Aorta (tissue), 5 donors: Measurements from ENCODE around the gene TRIM42. TPM values are rescaled to one million over a fixed set of nuclear protein-coding genes. Genes with fewer than 3 reads are reported as not detected.

Source experiments
- ATAC-seq: fragments of 200-7000 bp; cut with Tn5 transposase; one replicate; pipeline ENCODE4 v1.9.1; 2022; ENCODE audit warnings: moderate library complexity; ENCODE audit not compliant: low FRiP score
- DNase-seq, 2 donors: peaks; one replicate each; pipeline ENCODE4 v3.0.0-alpha.2; 2020
- H3K27ac ChIP-seq, 2 donors: one replicate each; pipeline ENCODE4 v1.5.1; 2013; ENCODE audit warnings: low read length in 2 of 2, mild to moderate bottlenecking in 2 of 2, moderate library complexity in 2 of 2, control low read depth in 1 of 2, inconsistent platforms in 1 of 2, low read depth in 1 of 2
- H3K27me3 ChIP-seq, 2 donors: one replicate each; pipeline ENCODE4 v1.6.1; 2013; ENCODE audit warnings: control low read depth in 1 of 2, low read length in 1 of 2, mild to moderate bottlenecking in 1 of 2, moderate library complexity in 1 of 2; ENCODE audit not compliant: insufficient read depth in 2 of 2, control insufficient read depth in 1 of 2
- H3K36me3 ChIP-seq, 2 donors: one replicate each; pipeline ENCODE4 v1.6.1; 2013; ENCODE audit warnings: control low read depth in 1 of 2, low read length in 1 of 2, mild to moderate bottlenecking in 1 of 2; ENCODE audit not compliant: insufficient read depth in 2 of 2, control insufficient read depth in 1 of 2
- H3K4me1 ChIP-seq, 2 donors: one replicate each; pipeline ENCODE4 v1.6.1; 2013; ENCODE audit warnings: low read length in 2 of 2, control low read depth in 1 of 2, mild to moderate bottlenecking in 1 of 2, moderate library complexity in 1 of 2; ENCODE audit not compliant: insufficient read depth in 2 of 2, control insufficient read depth in 1 of 2
- H3K4me3 ChIP-seq, 2 donors: one replicate each; pipeline ENCODE4 v1.5.1; 2013; ENCODE audit warnings: low read length in 2 of 2, control low read depth in 1 of 2, mild to moderate bottlenecking in 1 of 2
- H3K9me3 ChIP-seq: one replicate; pipeline ENCODE4 v1.6.1; 2013; ENCODE audit warnings: mild to moderate bottlenecking, low read length; ENCODE audit not compliant: control insufficient read depth
- WGBS, 2 donors: extraction: QIAGEN DNeasy Blood & Tissue Kit; methylation state at CpG; one replicate each; pipeline ENCODE4 v1.1.7; 2013; 5-methylcytosine and 5-hydroxymethylcytosine counted together
- intact Hi-C, 2 donors: fragments of 100-400 bp; cut with DNase I; formaldehyde crosslinking; loops; one replicate each; pipeline versions ENCODE4 v1.14.2 to v1.15.0; 2022
- polyA plus RNA-seq, 2 donors: library from polyadenylated mRNA; stranded (reverse); fragments of 200-250 nt; gene quantifications; one replicate each; pipeline ENCODE4 v1.2.3, GENCODE V29; 2013
- total RNA-seq, 2 donors: library from RNA; stranded (reverse); fragmentation: NEBNext Ultra II Directional; extraction: Animal tissue kit (Norgen Biotek cat#: 25700); gene quantifications; one replicate each; pipeline ENCODE4 v1.2.1, GENCODE V29; 2021
- donor health status: healthy with polysubstance abuse.
- donor health status: Bipolar disorder and iron deficiency.
- donor health status: DM: no; HTN: no; CAD: no.
- donor health status: DM: no; HTN: no; CAD: no.
- donor health status: DM: yes; HTN: yes; CAD: no.

TRIM42 gene
- total and polyA plus RNA-seq, 4 donors, result not detected

DNA sequence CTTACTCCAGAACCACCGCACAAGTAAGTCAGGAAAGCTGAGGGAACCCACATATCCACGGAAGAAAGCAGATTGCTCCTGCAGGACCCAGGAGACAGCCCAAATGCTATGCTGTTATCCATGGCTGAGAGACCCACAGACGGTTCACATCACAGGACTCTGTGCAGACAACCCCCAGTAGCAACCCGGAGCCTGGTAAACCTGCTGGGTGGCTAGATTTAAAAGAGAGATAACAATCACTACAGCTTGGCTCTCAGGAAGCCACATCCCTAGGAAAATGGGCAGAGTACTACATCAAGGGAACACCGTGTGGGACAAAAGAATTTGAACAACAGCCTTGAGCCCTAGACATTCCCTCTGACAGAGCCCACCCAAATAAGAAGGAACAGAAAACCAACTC is 13.8 kb upstream of the TRIM42 start:
- DNase-seq (no peak), ATAC-seq (no peak)
- Histone ChIP-seq H3K4me3 (no peak overlapping the region), H3K9me3 (no peaks in the 10 kb centered on the region), H3K36me3 (no peaks in the 10 kb centered on the region), H3K27ac (no peak overlapping the region), H3K27me3 (no peaks in the 10 kb centered on the region), H3K4me1 (no peaks in the 10 kb centered on the region)
- 64 to 71% methylated on average over 5 of the region's 5 CpGs for WGBS, 2 donors
- intact Hi-C loops, result no loop called here

DNA sequence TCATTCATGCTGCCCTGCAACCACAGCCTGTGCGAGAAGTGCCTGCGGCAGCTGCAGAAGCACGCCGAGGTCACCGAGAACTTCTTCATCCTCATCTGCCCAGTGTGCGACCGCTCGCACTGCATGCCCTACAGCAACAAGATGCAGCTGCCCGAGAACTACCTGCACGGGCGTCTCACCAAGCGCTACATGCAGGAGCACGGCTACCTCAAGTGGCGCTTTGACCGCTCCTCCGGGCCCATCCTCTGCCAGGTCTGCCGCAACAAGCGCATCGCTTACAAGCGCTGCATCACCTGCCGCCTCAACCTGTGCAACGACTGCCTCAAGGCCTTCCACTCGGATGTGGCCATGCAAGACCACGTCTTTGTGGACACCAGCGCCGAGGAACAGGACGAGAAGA is 4.7 kb downstream of the TRIM42 start:
- Histone ChIP-seq H3K36me3 (no peaks in the 10 kb centered on the region), H3K9me3 (no peaks in the 10 kb centered on the region), H3K27ac (no peak overlapping the region), H3K4me3 (no peak overlapping the region), H3K4me1 (no peaks in the 10 kb centered on the region), H3K27me3 (no peaks in the 10 kb centered on the region)
- DNase-seq, result peak in 1 of 2 donors; percentile 56
- no peak for ATAC-seq
- 95 to 96% methylated on average over 27 of the region's 27 CpGs for WGBS, 2 donors
- intact Hi-C loops, result no loop called here

DNA sequence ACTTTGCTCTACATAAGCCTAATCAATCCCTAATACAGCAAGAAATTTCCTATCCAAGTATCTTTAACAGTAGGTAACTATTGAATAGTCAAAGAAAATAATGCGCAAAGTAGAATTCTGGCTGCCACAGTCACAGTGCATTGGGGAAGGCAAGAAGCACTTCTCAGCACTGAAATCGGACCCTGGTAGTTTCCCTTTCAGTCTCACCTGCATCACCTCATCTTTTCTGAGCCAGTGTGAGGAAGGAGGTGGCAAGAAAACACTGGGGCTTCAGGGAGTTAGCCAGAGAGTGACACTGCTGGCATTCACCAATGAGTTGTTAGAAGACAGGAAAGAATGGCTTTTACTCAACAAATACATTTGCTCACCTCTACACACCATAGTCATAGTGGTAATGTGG is 8.3 kb downstream of the TRIM42 start:
- ATAC-seq, result no peak
- no peaks in the 10 kb centered on the region for H3K27me3 ChIP-seq
- H3K27ac ChIP-seq, result no peak overlapping the region
- no peaks in the 10 kb centered on the region for H3K36me3 ChIP-seq
- H3K4me1 ChIP-seq, result no peaks in the 10 kb centered on the region
- DNase-seq, result no peak
- WGBS, 2 donors, result 75 to 89% methylated on average over 2 of the region's 2 CpGs
- H3K4me3 ChIP-seq, result no peak overlapping the region
- H3K9me3 ChIP-seq, result no peaks in the 10 kb centered on the region
- intact Hi-C loops, result no loop called here

DNA sequence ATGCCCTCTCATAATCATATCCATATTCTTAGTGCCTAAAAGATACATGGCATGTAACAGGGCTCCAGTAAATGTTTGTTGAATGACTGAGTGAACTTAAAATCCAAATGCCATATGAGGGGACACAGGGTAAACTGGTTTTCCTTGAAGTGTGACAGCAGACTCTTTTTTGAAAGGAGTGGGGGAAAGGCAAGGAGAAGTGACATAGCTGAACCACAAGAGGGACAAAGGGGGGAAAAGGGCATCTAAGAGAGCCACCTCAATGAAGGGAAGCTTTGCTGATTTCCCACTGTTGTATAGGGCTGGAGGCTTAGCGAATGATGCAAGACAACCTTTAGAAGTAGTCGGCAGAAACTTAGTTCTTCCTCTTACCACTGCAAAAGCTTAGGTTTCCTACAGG is 9.1 kb downstream of the TRIM42 start:
- H3K36me3 ChIP-seq, result no peaks in the 10 kb centered on the region
- no peak overlapping the region for H3K27ac ChIP-seq
- ATAC-seq (no peak), DNase-seq (no peak)
- no peaks in the 10 kb centered on the region for H3K27me3 ChIP-seq
- intact Hi-C loops, result no loop called here
- 88 to 94% methylated on average over 2 of the region's 2 CpGs for WGBS, 2 donors
- H3K4me3 ChIP-seq, result no peak overlapping the region
- H3K9me3 ChIP-seq, result no peaks in the 10 kb centered on the region
- no peaks in the 10 kb centered on the region for H3K4me1 ChIP-seq

DNA sequence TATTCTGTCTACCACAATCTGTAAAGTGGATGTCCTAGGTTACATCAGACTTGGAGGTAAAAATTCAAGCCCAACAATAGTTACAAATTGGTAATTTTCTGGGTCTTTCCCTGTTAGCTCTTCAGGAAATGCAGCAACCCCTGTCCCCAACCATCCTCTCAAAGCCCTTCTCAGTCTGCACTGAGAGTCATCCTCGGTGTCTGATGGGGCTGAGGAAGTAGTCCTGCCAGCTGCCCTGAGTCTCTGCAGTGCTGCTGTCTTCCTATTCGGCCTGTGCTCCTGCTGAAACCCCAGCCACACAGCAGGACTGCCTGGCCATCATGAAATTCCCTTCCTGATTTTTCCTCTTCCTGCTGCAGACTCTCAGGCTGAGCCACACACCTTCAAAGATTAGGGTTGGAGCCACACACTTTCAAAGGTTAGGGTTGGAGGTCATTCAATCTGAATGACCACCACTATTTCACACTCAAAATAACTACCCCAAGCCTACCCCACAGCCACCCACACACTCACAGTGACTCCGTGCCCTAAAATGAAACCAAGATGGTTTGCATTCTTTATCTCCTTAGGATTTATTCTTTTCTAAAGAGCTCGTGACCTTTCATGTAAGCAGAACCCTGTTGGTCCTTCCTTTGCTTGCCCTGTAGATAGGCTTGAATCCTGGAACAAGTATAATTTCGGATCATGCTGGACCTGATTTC is 17.6 kb downstream of the TRIM42 start:
- no peak for DNase-seq
- WGBS, 2 donors, result 54 to 68% methylated on average over 5 of the region's 5 CpGs
- H3K4me3 ChIP-seq, result no peak overlapping the region
- intact Hi-C loops, result no loop called here
- no peaks in the 10 kb centered on the region for H3K4me1 ChIP-seq
- no peaks in the 10 kb centered on the region for H3K27me3 ChIP-seq
- H3K27ac ChIP-seq, result no peak overlapping the region
- no peaks in the 10 kb centered on the region for H3K9me3 ChIP-seq
- H3K36me3 ChIP-seq, result no peaks in the 10 kb centered on the region
- ATAC-seq, result no peak

DNA sequence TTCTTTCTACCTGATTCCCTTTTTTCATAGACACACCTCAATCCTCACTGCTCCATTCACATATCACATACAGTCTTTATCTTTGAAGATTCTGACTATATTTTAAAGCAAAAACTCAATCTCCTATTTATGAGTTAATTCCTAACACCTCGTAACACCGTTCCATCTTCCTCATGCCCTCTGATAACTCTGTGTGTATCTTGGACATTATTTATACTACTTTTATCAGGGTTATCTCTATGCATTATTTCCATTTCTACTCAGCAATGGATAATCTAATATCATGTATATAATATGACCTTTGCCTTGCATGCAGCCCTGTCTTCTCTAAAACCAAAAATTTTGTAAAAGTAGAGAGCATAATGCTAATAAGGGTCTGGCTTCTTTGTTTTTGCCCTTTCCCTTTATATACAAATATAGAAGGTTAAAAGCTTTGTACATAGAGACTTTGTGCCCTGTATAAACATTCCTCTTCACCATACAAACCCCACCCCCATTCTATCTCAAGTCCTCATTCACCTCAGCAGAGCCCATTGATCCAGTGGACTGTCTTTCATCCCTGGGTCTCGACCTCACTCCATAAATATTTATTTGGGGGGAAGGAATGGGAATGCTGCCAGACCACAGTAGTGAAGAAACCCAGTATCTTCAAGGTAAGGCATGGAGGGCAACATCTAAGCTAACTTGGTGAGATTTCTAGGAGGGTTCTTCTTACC is 21.8 kb downstream of the TRIM42 start:
- Histone ChIP-seq H3K27ac (no peak overlapping the region), H3K36me3 (no peaks in the 10 kb centered on the region), H3K9me3 (no peaks in the 10 kb centered on the region), H3K27me3 (no peaks in the 10 kb centered on the region), H3K4me3 (no peak overlapping the region), H3K4me1 (no peaks in the 10 kb centered on the region)
- DNase-seq, result no peak
- no peak for ATAC-seq
- 55 to 60% methylated on average over 3 of the region's 3 CpGs for WGBS, 2 donors
- intact Hi-C loops, result no loop called here

DNA sequence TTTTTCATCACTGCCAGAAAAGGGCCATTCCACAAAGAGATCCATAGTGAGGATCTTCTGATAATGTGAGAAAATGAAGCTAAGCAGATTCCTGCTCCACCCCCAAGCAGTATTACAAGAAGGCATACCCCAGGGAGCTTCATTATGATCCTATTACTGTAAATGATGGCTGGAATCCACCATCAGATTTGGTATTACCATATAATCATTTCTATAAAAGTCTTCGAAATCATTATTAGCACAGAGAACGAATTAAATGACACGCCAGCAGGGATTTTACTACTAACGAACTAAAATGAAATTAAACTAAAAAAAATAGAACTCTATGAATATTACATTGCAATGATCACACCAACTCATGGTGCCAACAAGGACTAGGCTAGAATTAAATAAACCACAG is 24.4 kb downstream of the TRIM42 start:
- intact Hi-C loops, result no loop called here
- no peak overlapping the region for H3K4me3 ChIP-seq
- no peaks in the 10 kb centered on the region for H3K27me3 ChIP-seq
- no peaks in the 10 kb centered on the region for H3K4me1 ChIP-seq
- 87 to 90% methylated on average over 4 of the region's 4 CpGs for WGBS, 2 donors
- H3K36me3 ChIP-seq, result no peaks in the 10 kb centered on the region
- DNase-seq (no peak), ATAC-seq (no peak)
- H3K9me3 ChIP-seq, result no peaks in the 10 kb centered on the region
- no peak overlapping the region for H3K27ac ChIP-seq

DNA sequence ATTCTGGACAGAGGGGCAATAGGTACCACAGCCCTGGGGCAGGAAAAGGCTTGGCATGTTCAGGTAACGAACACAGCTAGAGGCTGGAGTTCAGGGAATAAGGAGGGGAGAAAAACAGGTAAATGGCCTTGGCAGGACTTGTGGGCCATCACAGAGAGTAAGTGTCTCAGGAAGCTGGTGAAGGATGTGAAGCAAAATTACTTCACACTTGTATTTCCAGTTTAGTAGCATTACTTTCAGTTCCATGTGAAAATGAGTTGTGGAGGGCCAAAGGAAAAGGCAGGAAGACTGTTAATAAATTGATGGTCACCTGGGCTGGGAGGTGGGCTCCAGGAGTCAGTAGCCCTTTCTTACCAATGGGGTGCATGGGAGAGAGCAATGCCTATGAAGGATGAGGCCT is 25.6 kb downstream of the TRIM42 start:
- H3K36me3 ChIP-seq, result no peaks in the 10 kb centered on the region
- intact Hi-C loops, result no loop called here
- H3K9me3 ChIP-seq, result no peaks in the 10 kb centered on the region
- H3K4me3 ChIP-seq, result no peak overlapping the region
- WGBS, 2 donors, result 85% methylated on average over 1 of the region's 1 CpG
- ATAC-seq, result no peak
- H3K27me3 ChIP-seq, result no peaks in the 10 kb centered on the region
- no peak for DNase-seq
- no peak overlapping the region for H3K27ac ChIP-seq
- H3K4me1 ChIP-seq, result peaks cover 0 to under 1% of the 10 kb centered on the region in 2 donors

DNA sequence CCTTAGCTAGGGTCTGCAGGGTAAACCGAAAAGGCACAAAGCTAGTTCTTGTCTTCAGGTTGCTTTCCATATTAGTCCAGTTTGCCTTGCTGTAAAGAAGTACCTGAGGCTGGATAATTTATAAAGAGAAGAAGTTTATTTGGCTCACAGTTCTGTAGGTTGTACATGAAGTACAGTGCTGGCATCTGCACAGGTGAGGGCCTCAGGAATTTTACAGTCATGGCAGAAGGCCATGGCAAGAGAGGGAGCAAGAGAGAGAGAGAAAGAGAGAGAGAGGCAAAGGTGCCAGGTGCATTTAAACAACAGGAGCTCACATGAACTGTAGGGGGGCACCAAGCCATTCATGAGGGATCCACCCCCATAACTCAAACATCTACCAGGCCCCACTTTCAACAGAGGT is 26.9 kb downstream of the TRIM42 start:
- ATAC-seq (no peak), DNase-seq (no peak)
- no peaks in the 10 kb centered on the region for H3K36me3 ChIP-seq
- no peak overlapping the region for H3K4me3 ChIP-seq
- no peak overlapping the region for H3K27ac ChIP-seq
- WGBS, 2 donors, result 85 to 91% methylated on average over 1 of the region's 1 CpG
- H3K9me3 ChIP-seq, result no peaks in the 10 kb centered on the region
- H3K4me1 ChIP-seq, result peaks cover 0 to 4% of the 10 kb centered on the region in 2 donors
- H3K27me3 ChIP-seq, result no peaks in the 10 kb centered on the region
- intact Hi-C loops, result no loop called here
